Endodermal cell (in vitro differentiated cells): ENCODE measurements around the gene ADGRD1. TPM values are rescaled to one million over a fixed set of nuclear protein-coding genes. Genes with fewer than 3 reads are reported as not detected.

ENCODE experiments used
- DNase-seq: peaks from one replicate; pipeline ENCODE4 v3.0.0-alpha.2; 2017
- H3K27ac ChIP-seq: 2 replicates; pipeline ENCODE4 v1.5.1; 2013; ENCODE audit warnings: mild to moderate bottlenecking, low read depth, low read length, moderate library complexity
- H3K27me3 ChIP-seq: 2 replicates; pipeline ENCODE4 v1.6.1; 2013; ENCODE audit warnings: mild to moderate bottlenecking, low read length, moderate library complexity; ENCODE audit not compliant: insufficient read depth, control insufficient read depth, poor library complexity, severe bottlenecking
- H3K36me3 ChIP-seq: 2 replicates; pipeline ENCODE4 v1.7.0; 2013; ENCODE audit warnings: mild to moderate bottlenecking, low read length, moderate library complexity; ENCODE audit not compliant: control insufficient read depth, insufficient read depth
- H3K4me1 ChIP-seq: one replicate; pipeline ENCODE4 v1.7.0; 2013; ENCODE audit warnings: low read length; ENCODE audit not compliant: control insufficient read depth, insufficient read depth
- H3K4me3 ChIP-seq: 2 replicates; pipeline ENCODE4 v1.5.1; 2013; ENCODE audit warnings: mild to moderate bottlenecking, low read length, moderate library complexity
- H3K9ac ChIP-seq: 2 replicates; pipeline ENCODE4 v1.6.1; 2013; ENCODE audit warnings: mild to moderate bottlenecking, low read length, moderate library complexity; ENCODE audit not compliant: poor library complexity, severe bottlenecking; ENCODE audit errors: extremely low read depth
- H3K9me3 ChIP-seq: 2 replicates; pipeline ENCODE4 v1.6.1; 2013; ENCODE audit warnings: mild to moderate bottlenecking, low read length, moderate library complexity; ENCODE audit not compliant: control insufficient read depth
- H3K27ac Mint-ChIP-seq: 2 replicates; pipeline ENCODE4 v1.8.0; 2020; ENCODE audit warnings: mixed read lengths
- H3K27me3 Mint-ChIP-seq: 2 replicates; pipeline ENCODE4 v1.8.0; 2021; ENCODE audit warnings: mild to moderate bottlenecking, mixed read lengths; ENCODE audit not compliant: insufficient read depth
- H3K36me3 Mint-ChIP-seq: 2 replicates; pipeline ENCODE4 v1.8.0; 2020; ENCODE audit warnings: low read depth, mixed read lengths
- H3K4me1 Mint-ChIP-seq: 2 replicates; pipeline ENCODE4 v1.8.0; 2020; ENCODE audit warnings: mixed read lengths
- H3K4me3 Mint-ChIP-seq: 2 replicates; pipeline ENCODE4 v1.8.0; 2020; ENCODE audit warnings: mild to moderate bottlenecking, moderate library complexity, mixed read lengths
- H3K9me3 Mint-ChIP-seq: 2 replicates; pipeline ENCODE4 v1.8.0; 2020; ENCODE audit warnings: mild to moderate bottlenecking, mixed read lengths
- WGBS, 2 experiments: methylation state at CpG; one replicate each; pipeline versions ENCODE4 v1.1.5 to v1.1.7; 2013; ENCODE audit warnings: missing lambda C conversion rate in 2 of 2, mixed read lengths in 1 of 2; ENCODE audit not compliant: insufficient coverage in 1 of 2, insufficient read length in 1 of 2; 5-methylcytosine and 5-hydroxymethylcytosine counted together
- total RNA-seq, 2 donors: library from RNA; stranded (reverse); fragmentation: NEBNext Ultra II Directional in 1 of 2; extraction: Animal tissue kit (Norgen Biotek cat#: 25700) in 1 of 2; gene quantifications; 2 replicates in 1 of 2; 3 replicates in 1 of 2; pipeline ENCODE4 v1.2.1, GENCODE V29; 2021
- TF ChIP-seq, protein P1 (sequence below): fragments of 200-600 bp; sonication (generic); conservative IDR thresholded peaks from 2 replicates; pipeline ENCODE4 v1.5.0; 2021; ENCODE audit warnings: antibody characterized with exemption, mild to moderate bottlenecking

The ADGRD1 gene
- total RNA-seq, 2 donors from 2014 or later, result 1.3 to 2.9 TPM

DNA sequence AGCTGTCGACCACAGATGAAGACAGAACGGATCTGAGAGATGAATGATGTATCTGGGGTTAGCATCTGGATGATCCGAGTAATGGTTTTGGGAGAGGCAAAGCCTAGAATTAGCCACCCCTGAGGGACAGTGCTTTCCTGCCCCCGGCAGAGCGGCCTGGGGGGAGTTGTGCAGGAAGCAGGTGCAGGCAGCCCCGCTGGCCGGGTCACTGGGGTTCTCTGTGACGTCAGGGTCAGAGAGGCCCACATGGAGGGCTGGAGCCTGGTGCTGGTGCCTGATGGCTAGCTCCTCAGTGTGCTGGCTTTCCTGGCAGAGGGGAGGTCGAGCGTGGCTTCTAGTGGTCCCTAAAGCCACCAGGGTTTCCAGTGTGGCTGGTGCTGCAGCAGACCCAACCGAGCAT, 70.3 kb downstream of the ADGRD1 start:
- no peaks in the 10 kb centered on the region for H3K9me3 Mint-ChIP-seq
- Histone ChIP-seq H3K27me3 (no peaks in the 10 kb centered on the region), H3K4me3 (no peak overlapping the region), H3K4me1 (no peaks in the 10 kb centered on the region), H3K9me3 (no peaks in the 10 kb centered on the region), H3K9ac (no peak overlapping the region), H3K27ac (no peak overlapping the region), H3K36me3 (no peaks in the 10 kb centered on the region)
- no peak overlapping the region for H3K4me3 Mint-ChIP-seq
- WGBS, 2 experiments, result 91% methylated on average over 9 to 11 of the region's 11 CpGs
- no peaks in the 10 kb centered on the region for H3K4me1 Mint-ChIP-seq
- TF ChIP-seq, protein P1, sequence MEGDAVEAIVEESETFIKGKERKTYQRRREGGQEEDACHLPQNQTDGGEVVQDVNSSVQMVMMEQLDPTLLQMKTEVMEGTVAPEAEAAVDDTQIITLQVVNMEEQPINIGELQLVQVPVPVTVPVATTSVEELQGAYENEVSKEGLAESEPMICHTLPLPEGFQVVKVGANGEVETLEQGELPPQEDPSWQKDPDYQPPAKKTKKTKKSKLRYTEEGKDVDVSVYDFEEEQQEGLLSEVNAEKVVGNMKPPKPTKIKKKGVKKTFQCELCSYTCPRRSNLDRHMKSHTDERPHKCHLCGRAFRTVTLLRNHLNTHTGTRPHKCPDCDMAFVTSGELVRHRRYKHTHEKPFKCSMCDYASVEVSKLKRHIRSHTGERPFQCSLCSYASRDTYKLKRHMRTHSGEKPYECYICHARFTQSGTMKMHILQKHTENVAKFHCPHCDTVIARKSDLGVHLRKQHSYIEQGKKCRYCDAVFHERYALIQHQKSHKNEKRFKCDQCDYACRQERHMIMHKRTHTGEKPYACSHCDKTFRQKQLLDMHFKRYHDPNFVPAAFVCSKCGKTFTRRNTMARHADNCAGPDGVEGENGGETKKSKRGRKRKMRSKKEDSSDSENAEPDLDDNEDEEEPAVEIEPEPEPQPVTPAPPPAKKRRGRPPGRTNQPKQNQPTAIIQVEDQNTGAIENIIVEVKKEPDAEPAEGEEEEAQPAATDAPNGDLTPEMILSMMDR, result no peak
- DNase-seq, result no peak
- no peaks in the 10 kb centered on the region for H3K36me3 Mint-ChIP-seq
- H3K27ac Mint-ChIP-seq, result no peak overlapping the region
- H3K27me3 Mint-ChIP-seq, result no peaks in the 10 kb centered on the region

DNA sequence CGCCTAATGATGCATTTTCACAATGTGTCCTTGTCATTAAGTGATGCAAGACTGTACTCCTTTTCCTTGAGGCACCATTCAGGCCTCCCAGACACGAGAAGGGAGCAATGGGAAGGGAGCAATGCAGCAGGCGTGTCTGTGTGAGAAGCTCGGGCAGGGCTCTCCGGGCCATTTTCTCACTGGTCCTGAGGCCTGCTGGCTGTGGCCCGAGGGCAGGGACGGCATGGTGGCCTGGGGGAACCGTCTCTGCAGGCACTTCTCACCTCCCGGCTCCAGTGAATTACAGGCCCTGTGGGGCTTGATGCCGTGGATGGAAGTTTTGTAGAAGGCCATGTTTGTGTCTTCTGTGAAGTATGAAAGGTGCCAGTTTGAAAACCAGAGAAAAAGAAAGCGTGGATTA, 71.0 kb downstream of the ADGRD1 start:
- Histone ChIP-seq H3K27ac (no peak overlapping the region), H3K27me3 (no peaks in the 10 kb centered on the region), H3K9ac (no peak overlapping the region), H3K4me1 (no peaks in the 10 kb centered on the region), H3K4me3 (no peak overlapping the region), H3K36me3 (no peaks in the 10 kb centered on the region), H3K9me3 (no peaks in the 10 kb centered on the region)
- no peak overlapping the region for H3K4me3 Mint-ChIP-seq
- no peaks in the 10 kb centered on the region for H3K4me1 Mint-ChIP-seq
- TF ChIP-seq, protein P1, result no peak
- no peaks in the 10 kb centered on the region for H3K36me3 Mint-ChIP-seq
- H3K27ac Mint-ChIP-seq, result no peak overlapping the region
- H3K9me3 Mint-ChIP-seq, result no peaks in the 10 kb centered on the region
- no peak for DNase-seq
- WGBS, 2 experiments, result 88 to 95% methylated on average over 11 of the region's 11 CpGs
- no peaks in the 10 kb centered on the region for H3K27me3 Mint-ChIP-seq

DNA sequence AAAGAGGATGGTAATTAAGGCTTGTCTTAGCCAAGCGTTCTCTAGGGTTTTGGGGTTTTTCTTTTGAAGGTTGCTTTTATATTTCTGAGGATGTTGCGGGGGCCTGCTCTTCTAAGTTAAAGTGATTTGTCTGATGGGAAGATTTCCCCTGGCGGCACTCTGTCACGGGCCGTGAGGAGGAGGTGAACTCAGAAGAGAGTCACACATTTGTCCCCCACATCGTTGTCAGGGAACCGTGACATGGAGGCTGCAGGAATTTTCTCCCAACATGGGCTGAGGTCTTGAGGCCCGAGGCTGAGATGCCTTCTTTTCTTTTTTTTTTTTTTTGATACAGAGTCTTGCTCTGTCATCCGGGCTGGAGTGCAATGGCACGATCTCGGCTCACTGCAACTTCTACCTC, 71.5 kb downstream of the ADGRD1 start:
- Mint-ChIP-seq H3K36me3 (no peaks in the 10 kb centered on the region), H3K4me3 (no peak overlapping the region), H3K27me3 (no peaks in the 10 kb centered on the region), H3K27ac (no peak overlapping the region), H3K4me1 (no peaks in the 10 kb centered on the region), H3K9me3 (no peaks in the 10 kb centered on the region)
- TF ChIP-seq, protein P1, result no peak
- 79 to 90% methylated on average over 7 to 11 of the region's 11 CpGs for WGBS, 2 experiments
- Histone ChIP-seq H3K27ac (no peak overlapping the region), H3K27me3 (no peaks in the 10 kb centered on the region), H3K9me3 (no peaks in the 10 kb centered on the region), H3K9ac (no peak overlapping the region), H3K4me3 (no peak overlapping the region), H3K36me3 (no peaks in the 10 kb centered on the region), H3K4me1 (no peaks in the 10 kb centered on the region)
- no peak for DNase-seq
